WTC11 (cell line): ENCODE measurements around the gene USP22. TPM values are rescaled to one million over a fixed set of nuclear protein-coding genes. Genes with fewer than 3 reads are reported as not detected.

ENCODE experiments used
- ATAC-seq: fragments of 200-7000 bp; cut with Tn5 transposase; 2 replicates; pipeline ENCODE4 v1.10.0; 2021; ENCODE audit warnings: mild to moderate bottlenecking, moderate library complexity
- CTCF ChIA-PET: fragments of 300-600 bp; sonication (Branson Sonifier 250); formaldehyde crosslinking; loops from one replicate; lab custom pipeline; 2021; ENCODE audit warnings: antibody characterized with exemption; lab: Charles Lee
- POLR2A ChIA-PET: fragments of 350-600 bp; sonication (Branson Sonifier 250); formaldehyde crosslinking; loops from one replicate; lab custom pipeline; 2021; ENCODE audit warnings: antibody characterized with exemption; lab: Charles Lee
- DNase-seq: peaks from one replicate; pipeline ENCODE4 v3.0.0; 2021; ENCODE audit warnings: low spot score
- H3K27ac Mint-ChIP-seq: 2 replicates; pipeline ENCODE4 v1.8.0; 2021; ENCODE audit warnings: mixed read lengths
- H3K27me3 Mint-ChIP-seq: 2 replicates; pipeline ENCODE4 v1.8.0; 2021; ENCODE audit warnings: low read depth, mild to moderate bottlenecking, moderate library complexity, mixed read lengths
- H3K36me3 Mint-ChIP-seq: 2 replicates; pipeline ENCODE4 v1.8.0; 2021; ENCODE audit warnings: mixed read lengths
- H3K4me1 Mint-ChIP-seq: 2 replicates; pipeline ENCODE4 v1.8.0; 2022; ENCODE audit warnings: mixed read lengths
- H3K4me3 Mint-ChIP-seq: 2 replicates; pipeline ENCODE4 v1.8.0; 2021; ENCODE audit warnings: mild to moderate bottlenecking, moderate library complexity, mixed read lengths
- H3K9me3 Mint-ChIP-seq: 2 replicates; pipeline ENCODE4 v1.8.0; 2021; ENCODE audit warnings: mixed read lengths
- ATF1 ChIP-seq: sonication (generic); formaldehyde crosslinking; IDR thresholded peaks from 2 replicates; pipeline ENCODE4 v1.8.1; 2023; ENCODE audit warnings: mild to moderate bottlenecking, moderate library complexity, missing genetic modification reagents
- ATF6 ChIP-seq: sonication (generic); formaldehyde crosslinking; IDR thresholded peaks from 2 replicates; pipeline ENCODE4 v1.8.1; 2023; ENCODE audit warnings: mild to moderate bottlenecking, missing genetic modification reagents
- CDX4 ChIP-seq: fragments of 250-450 bp; sonication (Bioruptor Pico); IDR thresholded peaks from 2 replicates; pipeline ENCODE4 v1.9.0; 2021; ENCODE audit warnings: moderate library complexity, mild to moderate bottlenecking, inconsistent platforms, borderline replicate concordance
- ESRRA ChIP-seq: sonication (generic); formaldehyde crosslinking; IDR thresholded peaks from 2 replicates; pipeline ENCODE4 v1.8.1; 2022; ENCODE audit warnings: mild to moderate bottlenecking, missing genetic modification reagents, borderline replicate concordance
- FOXK1 ChIP-seq: sonication (generic); formaldehyde crosslinking; IDR thresholded peaks from 2 replicates; pipeline ENCODE4 v1.8.0; 2022; ENCODE audit warnings: mild to moderate bottlenecking, moderate library complexity, missing genetic modification reagents
- GABPB1 ChIP-seq: sonication (generic); formaldehyde crosslinking; IDR thresholded peaks from 2 replicates; pipeline ENCODE4 v1.8.1; 2023; ENCODE audit warnings: mild to moderate bottlenecking, missing genetic modification reagents
- GTF2I ChIP-seq: fragments of 250-450 bp; sonication (Bioruptor Pico); conservative IDR thresholded peaks from 2 replicates; pipeline ENCODE4 v1.4.0; 2021; ENCODE audit warnings: mild to moderate bottlenecking
- HMGA2 ChIP-seq: fragments of 250-450 bp; sonication (Bioruptor Pico); IDR thresholded peaks from 2 replicates; pipeline ENCODE4 v1.4.0; 2021; ENCODE audit warnings: mild to moderate bottlenecking, moderate library complexity
- JAZF1 ChIP-seq: fragments of 250-450 bp; sonication (Bioruptor Pico); IDR thresholded peaks from 2 replicates; pipeline ENCODE4 v1.9.0; 2021; ENCODE audit warnings: moderate library complexity, mild to moderate bottlenecking, inconsistent platforms
- SMAD3 ChIP-seq: sonication (generic); formaldehyde crosslinking; IDR thresholded peaks from 2 replicates; pipeline ENCODE4 v1.8.0; 2022; ENCODE audit warnings: missing genetic modification reagents, mild to moderate bottlenecking, borderline replicate concordance
- SOX15 ChIP-seq: fragments of 250-450 bp; sonication (Bioruptor Pico); IDR thresholded peaks from 2 replicates; pipeline ENCODE4 v1.9.0; 2021; ENCODE audit warnings: mild to moderate bottlenecking
- ZNF219 ChIP-seq: sonication (generic); formaldehyde crosslinking; IDR thresholded peaks from 2 replicates; pipeline ENCODE4 v1.8.0; 2023; ENCODE audit warnings: missing genetic modification reagents, mild to moderate bottlenecking, borderline replicate concordance
- ZNF281 ChIP-seq: sonication (generic); formaldehyde crosslinking; IDR thresholded peaks from 2 replicates; pipeline ENCODE4 v1.8.0; 2023; ENCODE audit warnings: mild to moderate bottlenecking, missing genetic modification reagents
- total RNA-seq: library from RNA; stranded (reverse); gene quantifications from 3 replicates; pipeline ENCODE4 v1.2.3, GENCODE V29; 2021

USP22 gene
- total RNA-seq, 1 experiment from 2014 or later, result 289 TPM

GRCh38 chr17:20986767-20987510 lies 55.9 kb downstream of the USP22 start:
- Mint-ChIP-seq H3K36me3 (peaks cover 18% of the 10 kb centered on the region), H3K4me1 (no peaks in the 10 kb centered on the region), H3K9me3 (peaks cover 21% of the 10 kb centered on the region), H3K4me3 (no peak overlapping the region), H3K27me3 (no peaks in the 10 kb centered on the region; the same call in 1 of the 2 replicates), H3K27ac (no peak overlapping the region)
- DNase-seq (no peak), ATAC-seq (no peak)
- no peak for TF ChIP-seq ZNF219 (CRISPR knock-in tag)
- 0 out of 2 replicates have a peak, but pooled peaks have one; percentile 30 for TF ChIP-seq GTF2I (CRISPR knock-in tag)
- CTCF ChIA-PET, result interaction anchor here (1.5 kb wide), 1 partner anchor 43 kb away, joined by 3 read pairs; no protein-coding TSS in a partner anchor
- POLR2A ChIA-PET, result no interaction called here

- Mint-ChIP-seq H3K27me3 (no peaks in the 10 kb centered on the region; the same call in 1 of the 2 replicates), H3K4me1 (no peaks in the 10 kb centered on the region), H3K27ac (no peak overlapping the region), H3K36me3 (peaks cover 29% of the 10 kb centered on the region), H3K4me3 (no peak overlapping the region), H3K9me3 (peaks cover 21% of the 10 kb centered on the region)
- ChIA-PET POLR2A (no interaction called here), CTCF (no interaction called here)
- DNase-seq (no peak), ATAC-seq (no peak)
- TF ChIP-seq GABPB1, result no peak
- TF ChIP-seq SOX15, result no peak
- no peak for TF ChIP-seq JAZF1 (CRISPR knock-in tag)
- TF ChIP-seq FOXK1, result no peak
These were observed 59.5 kb downstream of the USP22 start for GRCh38 chr17:20983359-20983637.

- ATAC-seq, result no peak
- Mint-ChIP-seq H3K4me3 (no peak overlapping the region), H3K27ac (no peak overlapping the region), H3K4me1 (no peaks in the 10 kb centered on the region), H3K36me3 (peaks cover 29% of the 10 kb centered on the region), H3K27me3 (no peaks in the 10 kb centered on the region; the same call in 1 of the 2 replicates), H3K9me3 (peaks cover 22% of the 10 kb centered on the region)
- ChIA-PET CTCF (no interaction called here), POLR2A (no interaction called here)
- no peak for DNase-seq
- no peak for TF ChIP-seq HMGA2 (CRISPR knock-in tag)
- no peak for TF ChIP-seq CDX4 (CRISPR knock-in tag)
- TF ChIP-seq ESRRA (CRISPR knock-in tag), result no peak
- no peak for TF ChIP-seq ATF1
- TF ChIP-seq SMAD3 (CRISPR knock-in tag), result no peak
- TF ChIP-seq ATF6, result no peak
- no peak for TF ChIP-seq ZNF281 (CRISPR knock-in tag)
These were observed 60.0 kb downstream of the USP22 start for GRCh38 chr17:20982589-20983358.
